Glutamatergic neuron (in vitro differentiated cells): Measurements from ENCODE around the gene DDOST. TPM values are rescaled to one million over a fixed set of nuclear protein-coding genes. Genes with fewer than 3 reads are reported as not detected.

Experiments used
- DNase-seq: peaks from one replicate; pipeline ENCODE4 v3.0.0; 2022
- H3K27ac Mint-ChIP-seq: one replicate; pipeline ENCODE4 v1.8.0; 2020; ENCODE audit warnings: mild to moderate bottlenecking, mixed read lengths, inconsistent platforms; ENCODE audit not compliant: unreplicated experiment
- H3K27me3 Mint-ChIP-seq: one replicate; pipeline ENCODE4 v1.8.0; 2020; ENCODE audit warnings: mild to moderate bottlenecking, moderate library complexity, mixed read lengths, inconsistent platforms; ENCODE audit not compliant: unreplicated experiment
- H3K36me3 Mint-ChIP-seq: one replicate; pipeline ENCODE4 v1.8.0; 2020; ENCODE audit warnings: mild to moderate bottlenecking, mixed read lengths, inconsistent platforms; ENCODE audit not compliant: unreplicated experiment
- H3K4me1 Mint-ChIP-seq: one replicate; pipeline ENCODE4 v1.8.0; 2020; ENCODE audit warnings: mild to moderate bottlenecking, low read depth, mixed read lengths, inconsistent platforms; ENCODE audit not compliant: unreplicated experiment
- H3K4me3 Mint-ChIP-seq: one replicate; pipeline ENCODE4 v1.8.0; 2020; ENCODE audit warnings: mild to moderate bottlenecking, mixed read lengths, inconsistent platforms; ENCODE audit not compliant: unreplicated experiment
- H3K9me3 Mint-ChIP-seq: one replicate; pipeline ENCODE4 v1.8.0; 2020; ENCODE audit warnings: mild to moderate bottlenecking, moderate library complexity, mixed read lengths, inconsistent platforms; ENCODE audit not compliant: unreplicated experiment
- CTCF ChIP-seq: fragments of 200-600 bp; sonication (generic); IDR thresholded peaks from one replicate; pipeline ENCODE4 v1.5.0; 2021; ENCODE audit not compliant: partially characterized antibody, unreplicated experiment
- total RNA-seq: library from RNA; stranded (reverse); fragmentation: NEBNext Ultra II Directional; extraction: Animal tissue kit (Norgen Biotek cat#: 25700); gene quantifications from one replicate; pipeline ENCODE4 v1.2.1, GENCODE V29; 2021; ENCODE audit not compliant: unreplicated experiment

The DDOST gene
- total RNA-seq, 1 donor from 2014 or later = 126 TPM

GRCh38 chr1:20640183-20640597, 21.0 kb downstream of the DDOST start:
- Mint-ChIP-seq H3K9me3 (peaks cover 2% of the 10 kb centered on the region), H3K36me3 (peaks cover 8% of the 10 kb centered on the region), H3K27me3 (no peaks in the 10 kb centered on the region), H3K4me1 (no peaks in the 10 kb centered on the region), H3K27ac (no peak overlapping the region), H3K4me3 (no peak overlapping the region)
- DNase-seq = peak; percentile 54
- TF ChIP-seq CTCF = peak; percentile 91

DNA sequence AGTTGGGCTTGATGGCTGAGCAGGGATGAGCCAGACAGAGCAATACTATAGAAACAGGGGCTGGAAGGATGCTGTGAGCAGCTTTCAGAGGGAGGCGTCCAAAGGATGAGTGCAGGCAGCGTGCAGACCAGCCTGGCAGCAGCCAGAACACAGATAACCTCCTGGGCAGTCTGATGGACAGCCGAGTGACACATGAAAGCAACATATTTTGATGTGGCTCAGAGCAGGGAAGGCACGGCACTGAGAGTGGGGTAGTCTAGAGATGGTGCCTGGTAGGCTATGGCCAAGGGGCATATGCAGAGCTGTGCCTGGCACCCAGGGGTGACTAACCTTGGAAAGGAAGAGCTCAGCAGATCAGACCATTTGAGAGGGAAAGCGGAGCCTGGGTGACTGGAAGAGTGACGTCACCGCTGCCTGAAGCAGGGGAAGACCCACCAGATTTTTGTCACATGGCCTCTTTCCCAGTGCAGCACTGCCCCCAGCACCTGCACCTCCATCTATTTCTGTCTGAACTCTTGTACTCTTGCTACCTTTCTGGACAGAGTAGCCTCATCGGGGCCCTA, 24.3 kb downstream of the DDOST start:
- TF ChIP-seq CTCF = no peak
- H3K36me3 Mint-ChIP-seq = peaks cover 8% of the 10 kb centered on the region
- H3K9me3 Mint-ChIP-seq = peaks cover 2% of the 10 kb centered on the region
- peaks cover 9% of the 10 kb centered on the region for H3K4me1 Mint-ChIP-seq
- no peak overlapping the region for H3K27ac Mint-ChIP-seq
- no peak for DNase-seq
- no peak overlapping the region for H3K4me3 Mint-ChIP-seq
- H3K27me3 Mint-ChIP-seq = no peaks in the 10 kb centered on the region

DNA sequence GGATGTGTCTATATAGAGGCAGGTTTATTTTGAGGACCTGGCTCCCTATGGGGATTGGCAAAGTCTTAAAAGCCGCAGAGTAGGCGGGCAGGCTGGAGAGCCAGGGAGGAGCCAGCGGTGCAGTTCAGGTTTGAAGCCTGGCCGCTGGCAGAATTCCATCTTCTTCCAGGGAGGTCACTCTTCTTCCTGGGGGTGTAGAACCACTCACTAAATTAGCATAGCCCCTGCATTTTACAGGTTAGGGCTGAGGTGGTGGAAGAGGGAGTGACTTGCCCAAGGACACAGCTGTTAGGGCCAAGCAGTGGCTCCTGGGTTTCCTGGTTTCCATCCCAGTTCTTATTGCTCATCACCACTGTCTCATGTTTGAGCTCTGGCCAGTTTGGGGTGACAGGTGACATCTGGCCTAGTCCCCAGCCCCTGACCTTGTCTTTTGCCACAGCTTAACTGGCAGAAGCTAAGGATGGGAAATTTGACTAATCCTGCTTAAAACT, 26.5 kb downstream of the DDOST start:
- no peak overlapping the region for H3K27ac Mint-ChIP-seq
- H3K27me3 Mint-ChIP-seq = no peaks in the 10 kb centered on the region
- peak overlapping the region; percentile 87 for H3K4me3 Mint-ChIP-seq
- H3K9me3 Mint-ChIP-seq = no peaks in the 10 kb centered on the region
- H3K4me1 Mint-ChIP-seq = peaks cover 9% of the 10 kb centered on the region
- H3K36me3 Mint-ChIP-seq = peaks cover 4% of the 10 kb centered on the region
- TF ChIP-seq CTCF = no peak
- DNase-seq = peak; percentile 25

DNA sequence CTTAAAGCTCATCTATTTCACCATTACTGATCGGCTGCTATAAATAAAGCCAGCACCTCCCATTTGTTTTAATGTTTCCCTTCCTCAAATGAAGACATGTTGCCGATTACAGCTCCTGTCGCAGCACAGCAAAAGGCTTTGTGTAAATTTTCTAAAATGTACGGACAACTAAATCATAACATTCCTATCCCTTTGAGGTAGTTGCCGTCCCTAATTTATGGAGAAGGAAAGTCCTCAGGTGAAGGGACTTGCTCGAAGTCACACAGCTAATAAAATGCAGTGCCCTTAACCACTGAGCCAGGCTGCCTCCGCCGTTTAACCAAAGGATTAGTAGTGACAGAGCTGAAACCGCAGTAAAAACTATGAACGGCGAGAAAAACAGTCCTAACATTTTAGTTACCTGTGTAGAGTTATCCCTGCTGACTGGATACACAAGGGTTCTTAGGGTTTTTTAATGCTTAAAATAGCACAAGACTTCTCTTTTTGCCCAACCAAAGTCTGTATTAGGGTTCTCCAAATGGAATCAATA, 27.0 kb downstream of the DDOST start:
- H3K36me3 Mint-ChIP-seq = peaks cover 4% of the 10 kb centered on the region

More for the DNA sequence above, 27.0 kb downstream of the DDOST start:
- Mint-ChIP-seq H3K9me3 (no peaks in the 10 kb centered on the region), H3K4me3 (peak overlapping the region; percentile 87), H3K4me1 (peaks cover 9% of the 10 kb centered on the region), H3K27ac (no peak overlapping the region), H3K27me3 (no peaks in the 10 kb centered on the region)
- no peak for TF ChIP-seq CTCF
- no peak for DNase-seq
